Smooth muscle cell (in vitro differentiated cells): ENCODE data around the gene AQP11. TPM values are rescaled to one million over a fixed set of nuclear protein-coding genes. Genes with fewer than 3 reads are reported as not detected.
A peak's percentile ranks its signal among the peaks of the same experiment; 100 is the strongest.

ENCODE experiments used
- DNase-seq: peaks from one replicate; lab custom pipeline; 2025; ENCODE audit not compliant: unreplicated experiment; lab: John Stamatoyannopoulos, UW
- H2AFZ ChIP-seq: fragments of 200-600 bp; sonication (generic); 2 replicates; pipeline ENCODE4 v1.6.0; 2016; ENCODE audit warnings: antibody characterized with exemption, low read depth, mild to moderate bottlenecking
- H3F3A ChIP-seq: fragments of 200-600 bp; sonication (generic); 2 replicates; pipeline ENCODE4 v1.6.0; 2017; ENCODE audit warnings: antibody characterized with exemption, low read depth
- H3K27ac ChIP-seq: fragments of 200-600 bp; sonication (generic); 2 replicates; pipeline ENCODE4 v1.5.1; 2016; ENCODE audit warnings: low read depth, mild to moderate bottlenecking
- H3K27me3 ChIP-seq: fragments of 200-600 bp; sonication (generic); 2 replicates; pipeline ENCODE4 v1.6.1; 2016; ENCODE audit warnings: low read depth, mild to moderate bottlenecking
- H3K36me3 ChIP-seq: fragments of 200-600 bp; sonication (generic); 2 replicates; pipeline ENCODE4 v1.5.1; 2016; ENCODE audit warnings: low read depth
- H3K4me1 ChIP-seq: fragments of 200-600 bp; sonication (generic); 2 replicates; pipeline ENCODE4 v1.5.1; 2016; ENCODE audit warnings: low read depth
- H3K4me2 ChIP-seq: fragments of 200-600 bp; sonication (generic); 2 replicates; pipeline ENCODE4 v1.6.0; 2016; ENCODE audit warnings: mild to moderate bottlenecking
- H3K4me3 ChIP-seq: fragments of 200-600 bp; sonication (generic); 2 replicates; pipeline ENCODE4 v1.5.1; 2016; ENCODE audit warnings: mild to moderate bottlenecking
- H3K79me2 ChIP-seq: fragments of 200-600 bp; sonication (generic); 2 replicates; pipeline ENCODE4 v1.6.0; 2016; ENCODE audit warnings: low read depth, mild to moderate bottlenecking
- H3K9ac ChIP-seq: fragments of 200-600 bp; sonication (generic); 2 replicates; pipeline ENCODE4 v1.6.0; 2016; ENCODE audit warnings: low read depth
- H3K9me3 ChIP-seq: fragments of 200-600 bp; sonication (generic); replicated peaks from 2 replicates; pipeline ENCODE4 v1.5.1; 2016; ENCODE audit warnings: low read depth
- H4K20me1 ChIP-seq: fragments of 200-600 bp; sonication (generic); 2 replicates; pipeline ENCODE4 v1.6.0; 2016; ENCODE audit warnings: low read depth
- CTCF ChIP-seq: fragments of 200-600 bp; sonication (generic); IDR thresholded peaks from 2 replicates; pipeline ENCODE4 v1.5.1; 2017; ENCODE audit warnings: borderline replicate concordance, mild to moderate bottlenecking, antibody characterized with exemption; ENCODE audit not compliant: insufficient read depth, poor library complexity, severe bottlenecking
- WGBS: methylation state at CpG from one replicate; pipeline ENCODE4 v1.1.7; 2016; ENCODE audit warnings: low lambda C conversion rate; 5-methylcytosine and 5-hydroxymethylcytosine counted together
- polyA plus RNA-seq: library from polyadenylated mRNA; unstranded; fragments of >200 nt; fragmentation: Nextera tagmentation; extraction: Ambion mirVana; gene quantifications from 2 replicates; pipeline ENCODE4 v1.2.1, GENCODE V29; 2016
- total RNA-seq: library from RNA; depleted of rRNA; stranded (reverse); fragments of >200 nt; gene quantifications from 2 replicates; pipeline ENCODE4 v1.2.3, GENCODE V29; 2014

Gene AQP11
- total and polyA plus RNA-seq, 2 experiments from 2014 or later, result 0.22 to 0.54 TPM

GRCh38 chr11:77593883-77594282 lies 4.1 kb downstream of the AQP11 start:
- Histone ChIP-seq H3K27me3 (no peaks in the 10 kb centered on the region), H3K9ac (no peak overlapping the region), H2AFZ (no peak overlapping the region), H3K79me2 (no peaks in the 10 kb centered on the region), H3K9me3 (no peaks in the 10 kb centered on the region), H3K4me3 (no peak overlapping the region), H3F3A (no peaks in the 10 kb centered on the region), H3K4me2 (no peak overlapping the region), H3K36me3 (no peaks in the 10 kb centered on the region), H3K4me1 (peaks cover 2% of the 10 kb centered on the region), H3K27ac (no peak overlapping the region), H4K20me1 (no peaks in the 10 kb centered on the region)
- TF ChIP-seq CTCF, result no peak
- DNase-seq, result no peak

GRCh38 chr11:77596626-77597025 lies 6.9 kb downstream of the AQP11 start:
- no peak overlapping the region for H3K9ac ChIP-seq
- no peaks in the 10 kb centered on the region for H3F3A ChIP-seq
- no peak overlapping the region for H3K4me2 ChIP-seq
- no peak overlapping the region for H3K27ac ChIP-seq
- no peaks in the 10 kb centered on the region for H3K27me3 ChIP-seq
- no peak for TF ChIP-seq CTCF
- no peaks in the 10 kb centered on the region for H4K20me1 ChIP-seq
- H3K79me2 ChIP-seq, result no peaks in the 10 kb centered on the region
- no peak overlapping the region for H2AFZ ChIP-seq
- no peak overlapping the region for H3K4me3 ChIP-seq
- WGBS, result 96% methylated on average over 2 of the region's 2 CpGs
- no peak for DNase-seq
- H3K36me3 ChIP-seq, result no peaks in the 10 kb centered on the region
- H3K4me1 ChIP-seq, result no peaks in the 10 kb centered on the region
- H3K9me3 ChIP-seq, result no peaks in the 10 kb centered on the region

- Histone ChIP-seq H3K9ac (no peak overlapping the region), H4K20me1 (no peaks in the 10 kb centered on the region), H3K79me2 (no peaks in the 10 kb centered on the region), H3K4me1 (peaks cover 4% of the 10 kb centered on the region), H3K4me2 (no peak overlapping the region), H3K27me3 (no peaks in the 10 kb centered on the region), H3F3A (no peaks in the 10 kb centered on the region), H3K27ac (no peak overlapping the region), H3K9me3 (no peaks in the 10 kb centered on the region), H3K36me3 (no peaks in the 10 kb centered on the region), H2AFZ (no peak overlapping the region), H3K4me3 (no peak overlapping the region)
- no peak for DNase-seq
- TF ChIP-seq CTCF, result no peak
- 63% methylated on average over 2 of the region's 2 CpGs for WGBS
Measured at GRCh38 chr11:77598195-77598594, 8.4 kb downstream of the AQP11 start.

GRCh38 chr11:77602381-77603088 lies 12.8 kb downstream of the AQP11 start:
- no peak for DNase-seq
- WGBS, result 81% methylated on average over 3 of the region's 3 CpGs
- no peak overlapping the region for H3K9ac ChIP-seq

More at GRCh38 chr11:77602381-77603088, 12.8 kb downstream of the AQP11 start:
- Histone ChIP-seq H3K4me3 (no peak overlapping the region), H3F3A (no peaks in the 10 kb centered on the region), H4K20me1 (no peaks in the 10 kb centered on the region), H3K27ac (peak overlapping the region; percentile 64), H3K4me1 (peaks cover 4% of the 10 kb centered on the region), H3K9me3 (no peaks in the 10 kb centered on the region), H3K4me2 (peak overlapping the region; percentile 31), H3K79me2 (no peaks in the 10 kb centered on the region), H3K27me3 (no peaks in the 10 kb centered on the region), H3K36me3 (no peaks in the 10 kb centered on the region), H2AFZ (no peak overlapping the region)
- TF ChIP-seq CTCF, result no peak
